Muscle of arm (tissue), 14 donors: ENCODE data around the gene MICU2. TPM values are rescaled to one million over a fixed set of nuclear protein-coding genes. Genes with fewer than 3 reads are reported as not detected.

ENCODE experiments used
- DNase-seq: peaks from one replicate; pipeline ENCODE4 v3.0.0-alpha.2; 2013
- long read RNA-seq, 11 donors: transcript quantifications; one replicate each; lab custom pipeline, GENCODE V29; 2026
- polyA plus RNA-seq, 12 donors: library from polyadenylated mRNA; unstranded; fragments of 120-200 nt; gene quantifications; one replicate each; pipeline ENCODE4 v1.2.1, GENCODE V29; 2013; ENCODE audit not compliant: insufficient read length in 12 of 12

The MICU2 gene
- polyA plus RNA-seq, result 10 to 100 TPM in 11 of 12 donors, not detected in 1; 54.4 to 88.3 (median 68.9) TPM
- long read RNA-seq, donor 1, transcript MICU2-201 (12 exons, 1,920 nt), result major isoform, 23 of 29 reads
- long read RNA-seq, donor 1, transcript MICU2-206 (3 exons, 1,009 nt), result minor isoform, 6 of 29 reads
- long read RNA-seq, donor 1, partial matches to known transcripts, result 0 of 29 reads
- long read RNA-seq, donor 1, other reads (novel, unspliced or antisense), result 0 of 29 reads
- long read RNA-seq, donor 2, transcript MICU2-201 (12 exons, 1,920 nt), result major isoform, 23 of 25 reads
- long read RNA-seq, donor 2, partial matches to known transcripts, result 0 of 25 reads
- long read RNA-seq, donor 2, other reads (novel, unspliced or antisense), result 0 of 25 reads
- long read RNA-seq, donor 3, transcript MICU2-201 (12 exons, 1,920 nt), result major isoform, 7 of 8 reads
- long read RNA-seq, donor 3, partial matches to known transcripts, result 0 of 8 reads
- long read RNA-seq, donor 3, other reads (novel, unspliced or antisense), result 0 of 8 reads
- long read RNA-seq, donor 4, transcript MICU2-201 (12 exons, 1,920 nt), result major isoform, 5 of 5 reads
- long read RNA-seq, donor 4, partial matches to known transcripts, result 0 of 5 reads
- long read RNA-seq, donor 4, other reads (novel, unspliced or antisense), result 0 of 5 reads
- long read RNA-seq, donor 5, transcript MICU2-201 (12 exons, 1,920 nt), result major isoform, 10 of 11 reads
- long read RNA-seq, donor 5, partial matches to known transcripts, result 0 of 11 reads
- long read RNA-seq, donor 5, other reads (novel, unspliced or antisense), result 0 of 11 reads
- long read RNA-seq, donor 6, transcript MICU2-201 (12 exons, 1,920 nt), result major isoform, 5 of 14 reads
- long read RNA-seq, donor 6, partial matches to known transcripts, result 6 of 14 reads
- long read RNA-seq, donor 6, other reads (novel, unspliced or antisense), result 0 of 14 reads
- long read RNA-seq, donor 7, transcript MICU2-201 (12 exons, 1,920 nt), result major isoform, 11 of 13 reads
- long read RNA-seq, donor 7, partial matches to known transcripts, result 0 of 13 reads
- long read RNA-seq, donor 7, other reads (novel, unspliced or antisense), result 0 of 13 reads
- long read RNA-seq, donor 8, transcript MICU2-201 (12 exons, 1,920 nt), result major isoform, 15 of 20 reads
- long read RNA-seq, donor 8, transcript MICU2-206 (3 exons, 1,009 nt), result minor isoform, 5 of 20 reads
- long read RNA-seq, donor 8, partial matches to known transcripts, result 0 of 20 reads
- long read RNA-seq, donor 8, other reads (novel, unspliced or antisense), result 0 of 20 reads
- long read RNA-seq, donor 9, transcript MICU2-201 (12 exons, 1,920 nt), result major isoform, 6 of 6 reads
- long read RNA-seq, donor 9, partial matches to known transcripts, result 0 of 6 reads
- long read RNA-seq, donor 9, other reads (novel, unspliced or antisense), result 0 of 6 reads
- long read RNA-seq, donor 10, transcript MICU2-201 (12 exons, 1,920 nt), result major isoform, 19 of 20 reads
- long read RNA-seq, donor 10, partial matches to known transcripts, result 0 of 20 reads
- long read RNA-seq, donor 10, other reads (novel, unspliced or antisense), result 0 of 20 reads
- long read RNA-seq, donor 11, transcript MICU2-201 (12 exons, 1,920 nt), result major isoform, 13 of 16 reads
- long read RNA-seq, donor 11, partial matches to known transcripts, result 0 of 16 reads
- long read RNA-seq, donor 11, other reads (novel, unspliced or antisense), result 0 of 16 reads

GRCh38 chr13:21603531-21604448 is at the start of gene MICU2:
MICU2 (minus strand) TSS chr13:21604170; CDS start chr13:21604148, 22 bp downstream.
- peak; percentile 94 for DNase-seq

- DNase-seq, result no peak
Observed at GRCh38 chr13:21641629-21642028, 37.7 kb upstream of the MICU2 start.

GRCh38 chr13:21639561-21639960 is 35.6 kb upstream of the MICU2 start:
- DNase-seq, result no peak

DNA sequence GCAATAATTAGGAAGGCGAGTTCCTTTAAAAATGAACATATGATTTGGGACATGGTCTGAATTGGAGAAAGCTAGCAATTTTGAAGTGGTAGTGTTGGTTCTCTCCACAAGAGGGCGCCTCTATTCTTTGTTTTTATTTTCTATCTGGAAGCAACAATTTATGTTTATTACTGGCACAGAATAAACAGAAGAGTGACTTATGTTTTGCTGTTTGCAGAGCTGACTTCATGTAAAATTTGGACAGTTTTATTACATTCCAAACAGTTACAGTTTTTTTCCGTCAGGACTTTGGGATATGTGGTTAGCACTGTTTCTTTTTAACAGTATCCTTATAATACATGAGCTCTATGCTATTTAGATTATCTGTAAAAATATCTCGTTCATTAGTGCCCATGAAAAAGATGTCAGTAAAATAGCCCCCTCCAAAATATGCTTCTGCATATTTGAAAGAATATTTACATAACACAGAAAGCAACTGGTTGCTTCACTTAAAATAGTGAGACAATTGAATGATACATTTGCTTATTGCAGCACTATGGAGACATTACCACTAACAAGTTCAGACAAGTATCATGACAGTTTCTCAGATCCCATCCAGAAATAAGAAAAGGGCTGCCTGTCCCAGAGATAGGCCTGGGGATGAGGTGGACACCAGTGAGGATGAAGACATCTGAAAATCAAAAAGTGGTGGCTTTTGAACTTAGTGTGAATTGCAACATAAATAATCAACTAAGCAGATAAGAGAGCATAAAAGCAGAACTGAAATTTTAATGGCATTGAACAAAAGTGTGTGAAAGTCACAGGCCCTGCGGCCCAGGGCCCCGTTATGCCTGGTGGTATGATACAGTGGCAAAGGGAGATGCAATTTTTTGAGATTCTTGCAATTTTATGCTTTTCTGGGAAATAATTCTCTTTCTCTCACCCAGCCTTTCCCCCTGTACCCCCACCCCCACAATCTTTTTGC is 34.6 kb upstream of the MICU2 start:
- peak; percentile 49 for DNase-seq

- no peak for DNase-seq
Observed at GRCh38 chr13:21637296-21637695, 33.3 kb upstream of the MICU2 start.

GRCh38 chr13:21636656-21637055 is 32.7 kb upstream of the MICU2 start:
- no peak for DNase-seq

DNA sequence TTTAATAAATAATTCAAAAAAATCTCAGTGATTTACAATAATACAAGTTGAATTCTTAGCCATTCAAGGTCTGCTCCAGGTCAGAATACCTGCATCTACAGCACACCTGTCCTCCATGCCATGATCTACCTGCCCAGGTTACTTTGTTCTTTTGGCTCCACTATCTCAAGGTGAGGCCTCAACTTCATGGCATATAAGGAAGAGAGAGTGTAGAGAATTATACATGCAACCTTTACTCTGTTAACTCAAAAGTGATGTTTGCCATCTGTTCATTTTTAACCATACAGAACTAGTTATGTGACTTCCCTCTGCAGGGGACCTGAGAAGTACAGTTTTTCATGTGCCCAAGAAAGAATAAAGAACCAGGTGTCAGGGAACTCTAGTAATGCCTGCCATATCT is 28.2 kb upstream of the MICU2 start:
- no peak for DNase-seq

DNA sequence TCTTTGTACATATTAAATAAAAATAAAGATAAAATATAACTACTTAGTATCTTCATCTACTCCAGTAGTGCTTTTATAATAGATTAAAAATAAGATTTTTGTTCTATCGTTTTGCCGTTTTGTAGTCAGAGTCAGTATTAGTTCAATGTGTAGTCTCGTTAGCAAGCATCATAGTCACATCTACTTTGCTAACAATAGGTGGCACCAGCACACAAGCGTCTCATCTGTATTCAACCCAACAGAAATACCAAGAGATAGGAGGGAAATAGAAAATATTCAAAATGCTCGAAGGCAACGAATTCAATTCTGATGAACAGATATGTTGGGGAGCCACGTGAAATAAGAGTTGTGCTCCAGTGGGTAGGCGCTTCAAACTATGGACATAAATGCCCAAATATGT is 21.4 kb upstream of the MICU2 start:
- no peak for DNase-seq

DNA sequence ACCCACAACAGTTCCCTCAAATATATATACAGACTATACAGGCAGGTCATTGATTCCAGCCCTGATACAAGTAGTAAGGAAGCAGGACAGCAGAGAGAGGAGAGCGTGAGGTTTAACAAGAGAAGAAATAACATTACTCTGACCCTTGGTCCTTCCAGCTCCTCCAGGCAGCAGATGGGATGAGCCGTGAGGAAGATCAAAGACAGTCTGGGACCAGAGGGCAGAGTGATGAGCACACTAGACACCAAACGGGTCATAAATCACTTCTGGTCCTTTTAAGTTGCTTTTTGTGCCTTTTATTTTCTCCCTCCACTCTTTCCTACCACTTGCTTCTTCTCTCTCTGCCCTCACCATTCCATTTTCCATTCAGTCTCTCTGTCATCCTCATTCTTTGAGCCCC is 16.9 kb upstream of the MICU2 start:
- DNase-seq, result no peak

DNA sequence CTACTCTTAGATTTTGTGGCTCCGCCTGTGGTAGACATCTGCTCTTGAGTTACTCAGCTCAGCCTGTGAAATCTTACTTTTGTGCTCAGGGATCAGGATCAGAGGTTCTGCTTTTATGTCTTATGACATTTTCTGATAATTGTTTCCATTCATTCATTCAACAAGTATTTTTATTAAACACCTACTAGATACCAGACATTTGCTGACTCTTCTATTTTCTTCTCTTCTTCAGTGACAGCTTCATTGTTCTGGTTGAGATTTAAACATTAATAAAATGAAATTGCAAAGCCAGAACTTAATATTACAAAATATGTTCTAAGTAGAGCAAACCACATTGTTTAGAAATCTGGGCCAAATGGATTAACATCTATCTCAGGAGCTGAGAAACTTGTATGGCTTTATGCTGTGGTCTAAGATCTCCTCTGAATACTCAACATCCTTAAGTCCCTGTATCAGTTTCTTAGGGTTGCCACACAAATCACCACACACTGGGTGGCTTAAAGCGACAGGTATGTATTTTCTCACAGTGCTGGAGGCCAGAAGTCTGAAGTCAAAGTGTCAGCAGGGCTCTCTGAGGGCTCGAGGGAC is 15.8 kb upstream of the MICU2 start:
- no peak for DNase-seq

DNA sequence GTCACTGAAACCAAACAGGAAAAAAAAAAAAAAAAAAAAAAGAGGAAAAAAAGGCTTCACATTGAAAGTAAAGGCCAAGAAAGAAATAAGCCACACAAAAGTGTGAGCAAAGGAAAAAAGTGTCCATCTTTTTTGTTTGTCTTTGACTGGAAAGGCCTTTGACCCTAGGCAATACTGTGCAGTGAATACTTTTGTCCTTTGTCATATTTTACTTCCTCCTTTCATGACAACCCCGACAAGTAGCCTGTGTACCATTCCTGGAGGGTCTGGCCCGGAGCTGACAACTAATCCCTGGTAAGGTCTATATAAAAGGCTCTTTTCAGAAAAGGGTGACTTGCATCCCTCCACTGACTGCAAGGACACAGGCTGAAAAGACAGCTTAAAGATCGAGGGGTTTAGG is 12.9 kb upstream of the MICU2 start:
- DNase-seq, result no peak

DNA sequence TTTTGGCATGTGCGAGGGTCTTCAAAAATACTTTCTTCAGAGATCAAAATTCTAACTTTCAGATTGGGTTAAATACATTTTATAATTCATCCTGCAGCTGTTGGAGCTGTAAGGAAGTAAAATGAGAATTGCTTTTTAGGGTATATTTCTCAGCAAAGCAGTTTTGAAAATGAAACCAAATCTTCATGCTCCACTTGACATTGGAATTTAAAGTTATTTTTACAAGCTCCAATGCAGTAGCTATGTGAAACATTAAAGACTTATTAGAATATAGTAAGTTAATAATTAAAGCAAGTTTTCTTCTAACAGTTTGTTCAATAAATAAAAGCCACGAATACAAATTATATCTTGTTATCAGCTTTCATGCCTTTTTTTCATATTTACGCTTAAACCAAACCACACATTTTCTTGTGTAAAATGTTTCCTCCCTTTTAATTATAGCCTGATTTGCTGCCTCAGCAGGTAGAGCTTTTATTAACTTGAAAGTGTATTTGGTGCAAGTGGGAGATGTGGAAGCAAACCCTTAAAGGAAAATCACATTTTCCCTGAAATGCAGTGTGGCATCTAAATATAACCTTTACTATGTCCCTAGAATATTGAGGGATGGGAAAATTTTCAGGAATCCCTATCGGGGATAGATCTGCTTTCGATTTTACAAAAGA is 12.4 kb upstream of the MICU2 start:
- DNase-seq, result no peak

DNA sequence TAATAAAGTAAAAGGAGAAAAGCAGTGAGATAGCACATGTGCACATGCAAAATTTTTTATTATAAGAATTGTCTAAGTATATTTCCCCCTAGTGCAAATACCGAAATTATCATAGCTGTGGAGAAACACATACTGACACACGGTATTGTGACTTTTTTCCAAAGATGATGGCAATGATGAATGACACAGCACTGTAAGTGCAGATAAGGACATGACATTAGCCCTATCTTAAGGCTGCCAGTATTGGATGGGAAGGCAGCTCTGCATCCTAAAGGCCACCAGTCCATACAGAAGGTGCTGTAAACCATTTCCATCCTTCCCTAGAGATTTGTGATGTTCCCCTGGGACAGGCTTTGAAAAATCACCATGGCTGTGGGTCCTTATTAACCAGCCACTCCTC is 11.5 kb upstream of the MICU2 start:
- DNase-seq, result no peak

DNA sequence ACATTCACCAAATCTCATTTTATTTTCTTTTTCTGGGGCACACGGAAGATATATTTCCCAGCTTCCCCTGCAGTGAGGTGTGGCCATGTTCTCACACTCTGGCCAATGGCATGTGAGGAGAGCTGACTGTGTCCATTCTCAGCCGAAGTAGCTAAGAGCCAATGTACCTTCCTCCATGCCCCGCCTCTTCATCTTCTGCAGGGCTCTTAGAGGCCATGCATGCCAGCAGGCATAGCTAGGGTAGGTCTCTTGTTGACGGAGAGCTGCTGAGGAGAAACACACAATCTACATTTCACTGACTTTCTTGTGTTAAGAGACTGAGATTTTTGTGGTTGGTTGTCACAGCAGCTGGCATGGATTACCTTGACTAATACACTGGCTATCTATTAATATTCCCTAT is 9.8 kb upstream of the MICU2 start:
- DNase-seq, result no peak

DNA sequence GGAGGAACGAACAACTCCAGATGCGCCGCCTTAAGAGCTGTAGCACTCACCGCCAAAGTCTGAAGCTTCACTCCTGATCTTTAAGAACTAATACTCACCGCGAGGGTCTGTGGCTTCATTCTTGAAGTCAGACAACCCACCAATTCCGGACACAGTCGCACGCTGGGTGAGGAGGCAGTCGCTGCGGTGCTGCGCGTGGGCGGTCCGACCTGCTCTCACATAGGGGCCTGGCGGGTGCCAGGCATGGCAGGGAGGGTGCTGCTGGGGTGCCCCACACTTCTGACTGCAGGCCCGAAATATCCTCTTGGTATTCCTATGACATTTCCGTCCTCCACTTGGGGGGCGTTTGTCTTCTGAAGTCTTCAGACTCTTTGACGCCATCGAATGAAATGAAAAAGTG is 7.4 kb upstream of the MICU2 start:
- no peak for DNase-seq

- DNase-seq, result no peak
Observed at GRCh38 chr13:21610687-21611086, 6.7 kb upstream of the MICU2 start.

GRCh38 chr13:21608961-21609360 is 5.0 kb upstream of the MICU2 start:
- DNase-seq, result no peak

- no peak for DNase-seq
Observed at GRCh38 chr13:21606796-21607195, 2.8 kb upstream of the MICU2 start.
